Peyer's patch (tissue), 4 donors: ENCODE data around the gene SEPHS2. TPM values are rescaled to one million over a fixed set of nuclear protein-coding genes. Genes with fewer than 3 reads are reported as not detected.

Experiments
- DNase-seq, 3 donors: peaks; one replicate each; pipeline ENCODE4 v3.0.0-alpha.2; 2017 to 2019
- H3K27ac ChIP-seq, 4 donors: fragments of 200-600 bp; sonication (generic); one replicate each; pipeline ENCODE4 v1.5.1; 2016 to 2019
- H3K27me3 ChIP-seq, 2 donors: fragments of 200-600 bp; sonication (generic); one replicate each; pipeline ENCODE4 v1.5.1; 2019
- H3K36me3 ChIP-seq, 3 donors: fragments of 200-600 bp; sonication (generic); one replicate each; pipeline ENCODE4 v1.5.1; 2016 to 2019
- H3K4me1 ChIP-seq, 4 donors: fragments of 200-600 bp; sonication (generic); one replicate each; pipeline ENCODE4 v1.5.1; 2016 to 2019
- H3K4me3 ChIP-seq, 4 donors: fragments of 200-600 bp; sonication (generic); 1 replicate in 3 of 4; 2 replicates in 1 of 4; pipeline ENCODE4 v1.5.1; 2016 to 2019; ENCODE audit warnings: mild to moderate bottlenecking in 1 of 4
- H3K9me3 ChIP-seq, 4 donors: fragments of 200-600 bp; sonication (generic); one replicate each; pipeline ENCODE4 v1.5.1; 2016 to 2019; ENCODE audit warnings: mild to moderate bottlenecking in 1 of 4
- CTCF ChIP-seq, 6 experiments: fragments of 450-650 bp in 4 of 6; fragments of 200-600 bp in 2 of 6; sonication (generic) in 1 of 6; IDR thresholded peaks; one replicate each; pipeline ENCODE4 v1.5.1; 2017 to 2019; ENCODE audit warnings: antibody characterized with exemption in 6 of 6, mild to moderate bottlenecking in 3 of 6, moderate library complexity in 1 of 6
- POLR2A ChIP-seq, 2 donors: fragments of 450-650 bp; IDR thresholded peaks; one replicate each; pipeline ENCODE4 v1.5.1; 2017; ENCODE audit warnings: antibody characterized with exemption in 2 of 2, mild to moderate bottlenecking in 2 of 2, moderate library complexity in 2 of 2
- total RNA-seq, 4 donors: library from RNA; depleted of rRNA; stranded (reverse); fragments of >200 nt; gene quantifications; one replicate each; pipeline ENCODE4 v1.1.0, GENCODE V29; 2016

The SEPHS2 gene
- total RNA-seq, 4 donors from 2014 or later = 47.9 to 130 (median 106) TPM

- H3K36me3 ChIP-seq = peaks cover 0 to 21% (median 0%) of the 10 kb centered on the region in 3 donors
- no peaks in the 10 kb centered on the region for H3K27me3 ChIP-seq
- no peak for DNase-seq
- H3K4me1 ChIP-seq = peaks cover 0 to 11% (median 1%) of the 10 kb centered on the region in 4 donors
- H3K27ac ChIP-seq = peak overlapping the region; percentile 83 to 91 (median 84)
- TF ChIP-seq CTCF (IDR thresholded peaks at IDR 0.05) (no peak), POLR2A (IDR thresholded peaks at IDR 0.05) (no peak)
- no peaks in the 10 kb centered on the region for H3K9me3 ChIP-seq
- peak overlapping the region; percentile 46 to 78 (median 72) for H3K4me3 ChIP-seq
Measured at GRCh38 chr16:30418350-30419181, 27.1 kb downstream of the SEPHS2 start.

- TF ChIP-seq CTCF (IDR thresholded peaks at IDR 0.05) = peak in 4 of 6 experiments; percentile 15 to 40 (median 39)
- peak; percentile 48 to 60 for TF ChIP-seq POLR2A (IDR thresholded peaks at IDR 0.05)
- Histone ChIP-seq H3K9me3 (no peaks in the 10 kb centered on the region), H3K4me1 (peaks cover 0 to 11% (median 1%) of the 10 kb centered on the region in 4 donors), H3K36me3 (peaks cover 0 to 12% (median 0%) of the 10 kb centered on the region in 3 donors), H3K27me3 (no peaks in the 10 kb centered on the region), H3K4me3 (peak overlapping the region; percentile 46 to 78 (median 72)), H3K27ac (peak overlapping the region; percentile 83 to 91 (median 84))
- peak; percentile 75 to 94 (median 93) for DNase-seq
Measured at GRCh38 chr16:30417529-30418349, 27.9 kb downstream of the SEPHS2 start.

GRCh38 chr16:30416624-30417528 is 28.8 kb downstream of the SEPHS2 start:
- H3K9me3 ChIP-seq = no peaks in the 10 kb centered on the region
- H3K27ac ChIP-seq = peak overlapping the region; percentile 83 to 91 (median 84)
- H3K36me3 ChIP-seq = peaks cover 0 to 4% (median 0%) of the 10 kb centered on the region in 3 donors
- H3K4me3 ChIP-seq = peak overlapping the region; percentile 46 to 78 (median 72)
- no peaks in the 10 kb centered on the region for H3K27me3 ChIP-seq
- no peak for DNase-seq
- no peak for TF ChIP-seq CTCF (IDR thresholded peaks at IDR 0.05)
- TF ChIP-seq POLR2A (IDR thresholded peaks at IDR 0.05) = no peak
- peaks cover 0 to 11% (median 1%) of the 10 kb centered on the region in 4 donors for H3K4me1 ChIP-seq

GRCh38 chr16:30416047-30416603 is 29.5 kb downstream of the SEPHS2 start:
- DNase-seq = no peak
- H3K27ac ChIP-seq = no peak overlapping the region
- peaks cover 0 to 11% (median 1%) of the 10 kb centered on the region in 4 donors for H3K4me1 ChIP-seq
- H3K9me3 ChIP-seq = no peaks in the 10 kb centered on the region
- H3K36me3 ChIP-seq = no peaks in the 10 kb centered on the region
- H3K27me3 ChIP-seq = no peaks in the 10 kb centered on the region
- TF ChIP-seq CTCF (IDR thresholded peaks at IDR 0.05) = no peak
- TF ChIP-seq POLR2A (IDR thresholded peaks at IDR 0.05) = no peak
- no peak overlapping the region for H3K4me3 ChIP-seq
